GM21717 (cell line): Measurements from ENCODE around the gene MPZL3.

Experiments used
- ATAC-seq: cut with Tn5 transposase; IDR thresholded peaks from one replicate; pipeline ENCODE4 v1.9.1; 2021; ENCODE audit warnings: mild to moderate bottlenecking, moderate library complexity; ENCODE audit not compliant: unreplicated experiment

Gene MPZL3

GRCh38 chr11:118251858-118252652 is at the start of gene MPZL3:
Gene MPZL3, minus strand, starts transcription at chr11:118252365. Its CDS starts 71 bp downstream, at chr11:118252294.
- ATAC-seq, result no peak

GRCh38 chr11:118301600-118302195 is 49.5 kb upstream of the MPZL3 start:
- no peak for ATAC-seq

DNA sequence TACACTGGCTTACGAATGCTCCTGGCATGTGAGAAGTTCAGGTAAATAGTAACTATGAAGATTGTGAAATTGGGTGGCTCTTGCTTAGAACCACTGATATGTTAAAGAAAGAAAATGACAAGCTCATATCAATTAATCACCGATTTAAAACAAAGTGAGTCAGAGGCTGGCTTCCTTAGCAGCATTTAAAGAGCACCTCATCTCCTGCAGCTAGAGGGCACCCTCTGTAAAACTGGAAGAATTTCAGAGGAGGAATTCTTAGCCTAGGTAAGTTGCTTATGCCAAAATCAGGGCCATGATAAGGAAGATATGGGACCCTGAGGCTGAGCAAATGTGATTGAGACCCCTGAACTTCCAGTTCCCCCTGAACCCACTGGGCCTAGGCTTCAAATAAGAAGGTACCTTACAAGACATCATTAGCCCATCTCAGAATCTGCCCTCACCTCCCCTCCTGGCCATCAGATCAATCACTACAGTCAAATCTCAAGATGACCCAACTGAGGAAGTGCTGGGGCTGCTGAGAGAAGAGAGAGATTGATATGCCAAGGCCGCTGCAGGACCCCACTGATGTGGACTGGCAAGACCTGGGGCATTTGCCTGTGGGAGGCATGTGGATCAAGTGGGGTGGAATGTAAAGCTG is 43.8 kb upstream of the MPZL3 start:
- no peak for ATAC-seq

DNA sequence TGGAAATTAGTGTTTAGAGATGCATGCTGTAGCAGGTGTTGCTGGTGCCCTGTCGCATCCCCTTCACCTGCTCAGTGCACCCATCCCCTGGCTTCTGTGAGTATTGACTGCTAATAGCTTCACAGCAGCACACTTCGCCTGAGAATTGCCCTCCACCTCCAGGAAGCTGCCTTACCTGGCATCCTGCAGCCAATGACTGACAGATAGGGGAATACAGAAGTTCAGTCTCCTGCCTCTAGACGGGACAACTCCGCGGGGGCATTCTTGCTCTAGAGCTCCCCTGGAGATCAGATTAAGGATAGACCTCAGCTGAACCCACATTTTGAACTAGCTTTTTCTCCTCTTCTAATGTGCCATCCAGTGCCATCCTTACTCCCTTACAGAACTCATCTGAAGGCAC is 43.0 kb upstream of the MPZL3 start:
- ATAC-seq, result no peak

DNA sequence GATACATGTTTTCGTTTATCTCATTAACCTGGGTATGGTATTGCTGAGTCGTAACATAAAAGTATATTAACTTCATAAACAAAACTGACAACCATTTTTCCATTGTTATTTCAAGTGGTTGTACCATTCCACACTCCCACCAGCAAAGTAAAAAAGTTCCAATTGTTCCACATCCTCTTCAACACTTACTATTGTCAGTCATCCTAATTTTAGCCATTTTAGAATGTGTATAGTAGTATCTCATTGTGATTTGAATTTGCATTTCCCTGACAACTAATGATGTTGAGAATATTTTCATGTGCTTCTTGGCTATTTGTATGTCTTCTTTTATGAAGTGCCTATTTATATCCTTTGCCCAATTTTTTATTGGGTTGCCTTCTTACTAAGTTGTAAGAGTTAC is 41.9 kb upstream of the MPZL3 start:
- ATAC-seq, result no peak

GRCh38 chr11:118291477-118292135 is 39.4 kb upstream of the MPZL3 start:
- no peak for ATAC-seq

DNA sequence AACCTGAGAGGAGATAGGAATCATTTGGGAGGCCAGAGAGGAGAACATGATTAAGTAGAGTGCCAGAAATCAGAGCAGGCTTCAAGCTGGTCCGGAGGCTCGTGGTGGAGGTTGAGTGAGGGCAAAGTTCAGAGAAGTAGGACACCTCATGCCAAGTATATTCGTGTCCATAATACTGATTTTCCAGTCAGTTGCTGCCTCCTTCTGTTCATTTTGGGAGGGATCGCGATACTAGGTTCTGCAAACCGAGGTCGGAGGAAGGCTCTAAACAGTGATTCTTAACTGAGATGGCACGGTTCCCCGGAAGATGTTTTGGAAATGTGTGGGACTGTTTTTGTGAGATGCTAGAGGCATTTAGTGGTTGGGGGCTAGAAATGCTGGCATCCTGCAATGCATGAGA is 38.8 kb upstream of the MPZL3 start:
- no peak for ATAC-seq

DNA sequence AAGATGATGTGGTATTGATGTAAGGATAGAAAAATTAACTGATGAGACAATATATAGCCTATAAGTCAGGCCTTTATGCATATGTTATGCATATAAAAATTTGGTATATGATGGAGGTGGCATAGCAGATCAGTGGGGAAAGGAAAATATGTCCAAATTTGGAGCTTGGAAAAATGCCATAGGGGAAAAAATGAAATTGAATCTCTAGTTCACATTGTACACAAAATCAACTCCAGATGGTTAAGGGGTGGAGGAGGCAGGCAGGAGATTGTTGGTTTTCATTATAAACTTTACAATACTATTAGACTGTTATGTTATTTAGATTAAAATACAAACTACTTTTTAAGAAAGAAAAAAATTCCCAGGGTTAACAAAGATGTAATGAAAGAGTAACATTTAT is 37.2 kb upstream of the MPZL3 start:
- ATAC-seq, result no peak

DNA sequence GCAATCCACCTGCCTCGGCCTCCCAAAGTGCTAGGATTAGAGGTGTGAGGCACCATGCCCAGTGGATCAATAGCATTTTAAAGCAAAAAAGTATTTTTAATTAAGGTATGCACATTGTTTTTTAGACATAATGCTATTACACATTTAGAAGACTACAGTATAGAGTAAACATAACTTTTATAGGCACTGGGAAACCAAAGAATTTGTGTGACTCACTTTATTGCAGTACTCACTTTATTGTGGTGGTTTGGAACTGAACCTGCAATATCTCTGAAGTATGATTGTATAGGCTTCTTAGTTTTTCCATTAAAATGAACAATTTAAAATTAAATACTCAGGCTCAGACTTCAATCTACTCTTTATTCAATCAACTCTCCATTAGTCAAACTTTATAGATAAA is 34.8 kb upstream of the MPZL3 start:
- no peak for ATAC-seq

DNA sequence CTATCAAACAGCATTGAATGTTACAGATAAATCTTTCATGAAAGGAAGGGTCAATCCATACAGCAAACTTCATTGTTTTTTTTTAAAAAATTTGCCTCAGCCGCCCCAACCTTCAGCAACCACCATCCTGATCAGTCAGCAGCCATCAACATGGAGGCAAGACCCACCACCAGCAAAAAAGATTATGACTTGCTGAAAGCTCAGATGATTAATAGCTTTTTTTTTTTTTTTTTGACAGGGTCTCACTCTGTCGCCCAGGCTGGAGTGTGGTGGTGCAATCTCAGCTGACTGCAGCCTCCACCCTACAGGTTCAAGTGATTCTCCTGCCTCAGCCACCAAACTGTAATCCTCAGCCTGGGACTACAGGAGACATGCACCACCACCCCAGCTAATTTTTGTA is 34.4 kb upstream of the MPZL3 start:
- ATAC-seq, result no peak

DNA sequence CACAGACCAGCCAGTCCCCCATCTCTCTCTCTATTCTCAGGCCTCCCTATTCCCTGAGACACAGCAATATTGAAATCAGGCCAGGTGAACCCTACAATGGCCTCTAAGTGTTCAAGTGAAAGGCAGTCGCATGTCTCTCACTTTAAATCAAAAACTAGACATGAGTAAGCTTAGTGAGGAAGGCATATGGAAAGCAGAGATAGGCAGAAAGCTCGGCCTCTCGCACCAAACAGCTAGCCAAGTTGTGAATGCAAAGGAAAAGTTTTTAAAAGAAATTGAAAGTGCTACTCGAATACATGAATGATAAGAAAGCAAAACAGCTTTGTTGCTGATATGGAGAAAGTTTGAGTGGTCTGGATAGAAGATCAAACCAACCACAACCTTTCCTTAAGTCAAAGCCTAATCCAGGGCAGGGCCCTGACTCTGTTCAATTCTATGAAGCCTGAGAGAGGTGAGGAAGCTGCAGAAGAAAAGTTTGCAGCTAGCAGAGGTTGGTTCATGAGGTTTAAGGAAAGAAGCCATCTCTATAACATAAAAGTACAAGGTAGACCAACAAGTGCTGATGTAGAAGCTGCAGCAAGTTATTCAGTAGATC is 31.7 kb upstream of the MPZL3 start:
- ATAC-seq, result no peak

GRCh38 chr11:118283037-118283636 is 31.0 kb upstream of the MPZL3 start:
- ATAC-seq, result no peak

- ATAC-seq, result no peak
These were observed 30.4 kb upstream of the MPZL3 start for GRCh38 chr11:118282606-118283005.

GRCh38 chr11:118281284-118281683 is 29.1 kb upstream of the MPZL3 start:
- ATAC-seq, result no peak

- ATAC-seq, result no peak
These were observed 25.1 kb upstream of the MPZL3 start for GRCh38 chr11:118277312-118277711.

DNA sequence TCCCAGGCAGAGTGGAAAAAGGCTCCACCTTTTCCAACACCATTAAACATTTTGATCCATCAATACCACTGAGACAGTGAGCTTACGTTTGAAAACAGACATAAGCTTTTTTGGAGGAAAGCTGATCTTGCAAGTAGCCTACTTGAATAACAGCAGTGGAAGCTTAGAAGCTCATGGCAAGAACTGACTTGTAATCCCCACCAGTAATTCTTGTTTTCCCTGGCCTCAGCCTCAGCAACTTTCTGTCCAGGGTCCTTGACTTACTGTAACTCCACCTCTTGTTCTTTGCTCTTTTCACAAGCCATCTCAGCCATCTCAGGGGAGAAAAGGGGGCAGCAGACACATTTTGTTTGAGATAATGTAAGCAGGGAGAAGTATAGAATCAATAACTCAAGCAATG is 24.3 kb upstream of the MPZL3 start:
- no peak for ATAC-seq

DNA sequence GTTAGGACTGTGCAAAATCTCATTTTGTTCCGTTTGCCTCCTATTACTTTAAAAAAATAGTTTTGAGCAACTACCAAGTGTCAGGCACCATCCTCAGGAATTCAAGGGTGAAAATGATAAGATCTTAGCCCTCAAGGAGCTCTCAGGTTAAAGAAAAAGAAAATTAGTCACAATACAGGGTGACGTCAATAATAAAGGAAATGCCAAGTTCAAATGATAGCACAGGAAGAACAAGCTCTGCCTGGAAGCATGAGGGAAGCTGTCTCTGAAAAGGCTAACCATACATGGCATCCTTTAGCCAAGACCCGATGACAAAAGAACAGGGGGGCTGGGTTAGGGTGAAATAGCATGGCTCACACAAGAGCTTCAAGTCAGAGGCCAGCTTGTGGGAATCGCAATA is 23.0 kb upstream of the MPZL3 start:
- no peak for ATAC-seq

- ATAC-seq, result no peak
These were observed 22.0 kb upstream of the MPZL3 start for GRCh38 chr11:118274186-118274585.

- ATAC-seq, result no peak
These were observed 19.8 kb upstream of the MPZL3 start for GRCh38 chr11:118272001-118272400.

- no peak for ATAC-seq
These were observed 15.3 kb upstream of the MPZL3 start for GRCh38 chr11:118267486-118267885.

GRCh38 chr11:118265954-118266353 is 13.8 kb upstream of the MPZL3 start:
- no peak for ATAC-seq
